Left lung (tissue), 10 donors: ENCODE results near the gene COL5A1. TPM values are rescaled to one million over a fixed set of nuclear protein-coding genes. Genes with fewer than 3 reads are reported as not detected.
A peak's percentile ranks its signal among the peaks of the same experiment; 100 is the strongest.

ENCODE experiments used
- ATAC-seq: fragments of 200-7000 bp; cut with Tn5 transposase; one replicate; pipeline ENCODE4 v1.9.1; 2020; ENCODE audit warnings: moderate library complexity
- DNase-seq, 4 donors: peaks; one replicate each; pipeline ENCODE4 v3.0.0-alpha.2; 2013 to 2020
- H3K27ac ChIP-seq, 2 donors: fragments of 200-600 bp; sonication (generic) in 1 of 2; one replicate each; pipeline versions ENCODE4 v1.5.0 to v1.8.0; 2020 to 2021
- H3K27me3 ChIP-seq, 2 donors: fragments of 200-600 bp; sonication (generic) in 1 of 2; one replicate each; pipeline versions ENCODE4 v1.5.0 to v1.8.0; 2020 to 2021
- H3K36me3 ChIP-seq, 2 donors: fragments of 200-600 bp; sonication (generic) in 1 of 2; one replicate each; pipeline versions ENCODE4 v1.5.0 to v1.8.0; 2020 to 2021
- H3K4me1 ChIP-seq, 2 donors: fragments of 200-600 bp; one replicate each; pipeline ENCODE4 v1.8.0; 2021
- H3K4me3 ChIP-seq, 2 donors: fragments of 200-600 bp; sonication (generic) in 1 of 2; one replicate each; pipeline versions ENCODE4 v1.5.0 to v1.8.0; 2020 to 2021; ENCODE audit warnings: mild to moderate bottlenecking in 1 of 2
- H3K9me3 ChIP-seq, 2 donors: fragments of 200-600 bp; sonication (generic) in 1 of 2; one replicate each; pipeline versions ENCODE4 v1.5.0 to v1.8.0; 2020 to 2021
- CTCF ChIP-seq, 2 donors: fragments of 200-600 bp; sonication (generic) in 1 of 2; IDR thresholded peaks; one replicate each; pipeline versions ENCODE4 v1.5.0 to v1.8.0; 2021; ENCODE audit warnings: antibody characterized with exemption in 2 of 2
- intact Hi-C, 2 donors: fragments of 100-400 bp; cut with DNase I; formaldehyde crosslinking; loops; one replicate each; pipeline versions ENCODE4 v1.11.2 to v1.14.2; 2022
- polyA plus RNA-seq, 6 donors: library from polyadenylated mRNA; unstranded; fragments of 120-200 nt; gene quantifications; one replicate each; pipeline ENCODE4 v1.2.1, GENCODE V29; 2013; ENCODE audit not compliant: insufficient read length in 6 of 6
- total RNA-seq, 2 donors: library from RNA; stranded (reverse); fragmentation: NEBNext Ultra II Directional; extraction: Animal tissue kit (Norgen Biotek cat#: 25700); gene quantifications; one replicate each; pipeline ENCODE4 v1.2.1, GENCODE V29; 2021
- donor health status: DM: no; HTN: yes; CAD: no.
- donor health status: DM: no; HTN: no; CAD: no.

The COL5A1 gene
- total and polyA plus RNA-seq, 8 donors, result 168 to 357 (median 213) TPM

DNA sequence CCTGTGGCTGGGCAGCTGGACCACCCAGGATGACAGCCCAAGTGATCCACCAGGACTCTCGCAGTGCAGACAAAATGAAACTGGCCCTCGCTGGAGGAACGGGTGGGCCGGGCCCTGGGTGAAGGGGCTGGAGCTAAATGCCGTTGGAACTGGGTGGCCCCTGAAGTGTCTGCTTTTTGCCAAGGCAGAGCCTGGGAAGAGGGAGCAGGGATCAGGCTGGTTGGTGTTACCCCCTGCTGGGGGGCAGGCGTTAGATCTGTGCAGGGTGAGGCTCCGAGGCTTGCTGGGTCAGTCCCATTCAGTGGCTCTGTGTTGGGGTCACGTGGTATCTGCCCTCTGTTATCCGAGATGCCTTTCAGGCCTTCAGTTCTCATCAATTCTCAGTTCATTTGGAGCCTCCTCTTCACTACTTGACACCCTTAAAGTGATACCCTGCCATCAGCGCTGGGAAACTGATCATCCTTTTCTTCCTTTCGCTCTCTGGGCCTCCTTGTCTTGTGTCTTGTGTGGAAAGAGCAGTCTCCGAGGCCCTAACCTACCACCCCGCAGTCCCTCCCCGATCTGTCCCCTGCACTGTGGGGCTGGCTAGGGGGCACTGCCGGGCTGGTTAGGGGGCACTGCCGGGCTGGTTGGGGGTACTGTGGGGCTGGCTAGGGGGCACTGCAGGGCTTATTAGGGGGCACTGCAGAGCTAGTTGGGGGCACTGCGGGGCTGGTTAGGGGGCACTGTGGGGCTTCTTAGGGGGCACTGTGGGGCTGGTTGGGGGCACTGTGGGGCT, 37.3 kb downstream of the COL5A1 start:
- Histone ChIP-seq H3K36me3 (no peaks in the 10 kb centered on the region), H3K9me3 (peaks cover 0 to 6% of the 10 kb centered on the region in 2 donors), H3K27me3 (no peaks in the 10 kb centered on the region), H3K27ac (no peak overlapping the region), H3K4me1 (no peaks in the 10 kb centered on the region), H3K4me3 (no peak overlapping the region)
- intact Hi-C loops, result no loop called here
- ATAC-seq, result no peak
- peak in 2 of 4 donors; percentile 29 to 59 for DNase-seq
- no peak for TF ChIP-seq CTCF (IDR thresholded peaks at IDR 0.05)

DNA sequence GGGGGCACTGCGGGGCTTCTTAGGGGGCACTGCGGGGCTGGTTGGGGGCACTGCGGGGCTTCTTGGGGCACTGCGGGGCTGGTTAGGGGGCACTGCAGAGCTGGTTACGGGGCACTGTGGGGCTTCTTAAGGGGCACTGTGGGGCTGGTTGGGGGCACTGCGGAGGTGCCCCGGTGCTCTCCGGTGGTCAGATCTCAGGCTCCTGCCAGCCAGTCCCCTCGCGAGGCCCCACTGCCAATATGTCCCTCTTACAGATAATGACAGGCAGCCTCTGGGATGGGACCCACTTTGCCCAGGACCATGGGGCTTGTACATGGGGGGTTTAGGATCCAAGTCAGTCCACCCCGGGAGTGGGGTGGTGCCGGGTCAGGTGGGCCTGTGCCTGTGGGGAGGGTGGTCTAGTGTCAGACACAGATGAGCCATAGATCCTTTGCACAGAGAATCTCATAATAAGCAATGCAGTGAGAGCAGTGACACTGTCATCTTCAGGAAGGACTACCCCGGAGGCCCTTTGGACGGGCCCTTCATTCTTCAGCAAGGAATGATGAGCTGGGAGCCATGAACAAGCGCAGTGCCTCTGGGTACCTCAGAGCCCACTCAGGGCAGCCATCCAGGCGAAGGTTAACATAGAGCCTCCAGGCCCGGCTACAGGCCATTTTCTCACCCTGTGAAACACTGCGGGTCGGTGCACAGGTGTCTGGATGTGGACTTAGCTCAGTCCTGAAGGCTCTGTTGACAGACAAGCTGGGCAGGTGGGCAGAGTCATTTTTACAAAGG, 38.2 kb downstream of the COL5A1 start:
- Histone ChIP-seq H3K4me1 (no peaks in the 10 kb centered on the region), H3K9me3 (peaks cover 0 to 6% of the 10 kb centered on the region in 2 donors), H3K27ac (no peak overlapping the region), H3K27me3 (no peaks in the 10 kb centered on the region), H3K36me3 (no peaks in the 10 kb centered on the region), H3K4me3 (no peak overlapping the region)
- intact Hi-C loops, result no loop called here
- ATAC-seq (no peak), DNase-seq (peak in 2 of 4 donors; percentile 30 to 37)
- TF ChIP-seq CTCF (IDR thresholded peaks at IDR 0.05), result no peak

DNA sequence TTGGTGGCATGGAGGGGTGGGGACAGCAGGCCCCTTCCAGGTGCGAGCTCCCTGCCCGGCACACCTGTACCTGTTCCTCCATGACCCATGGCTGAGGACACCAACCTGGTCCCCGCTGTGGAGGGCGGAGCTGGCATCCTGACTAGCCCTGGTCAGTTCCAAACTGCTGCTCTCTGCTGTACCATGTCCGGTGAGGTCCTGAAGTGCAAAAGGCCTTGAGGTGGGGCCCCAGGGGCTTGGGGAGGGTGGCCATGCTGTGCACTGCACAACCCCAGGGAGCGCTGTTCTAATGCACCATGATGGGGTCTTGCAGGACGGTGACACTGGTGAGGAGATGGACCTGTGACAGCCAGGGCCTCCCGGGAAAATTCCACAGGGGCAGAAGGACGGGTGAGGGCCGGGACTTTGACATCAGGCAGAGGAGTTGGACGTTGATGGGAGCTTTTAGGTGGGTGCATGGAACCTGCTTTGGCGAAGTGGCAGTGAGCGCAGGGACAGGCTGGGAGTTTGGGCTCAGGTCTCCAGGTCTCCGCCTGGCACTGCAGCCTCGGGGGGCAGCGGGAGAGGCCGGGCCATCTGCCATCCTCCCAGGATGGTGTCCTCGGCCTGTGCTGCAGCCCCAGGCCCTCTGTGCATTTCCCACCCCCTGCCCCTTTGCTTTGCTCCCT, 38.9 kb downstream of the COL5A1 start:
- no peak overlapping the region for H3K27ac ChIP-seq
- no peaks in the 10 kb centered on the region for H3K4me1 ChIP-seq
- DNase-seq (peak in 2 of 4 donors; percentile 24 to 67), ATAC-seq (no peak)
- peaks cover 0 to 3% of the 10 kb centered on the region in 2 donors for H3K9me3 ChIP-seq
- no peaks in the 10 kb centered on the region for H3K36me3 ChIP-seq
- no peak for TF ChIP-seq CTCF (IDR thresholded peaks at IDR 0.05)
- H3K27me3 ChIP-seq, result no peaks in the 10 kb centered on the region
- intact Hi-C loops, result no loop called here
- H3K4me3 ChIP-seq, result no peak overlapping the region

DNA sequence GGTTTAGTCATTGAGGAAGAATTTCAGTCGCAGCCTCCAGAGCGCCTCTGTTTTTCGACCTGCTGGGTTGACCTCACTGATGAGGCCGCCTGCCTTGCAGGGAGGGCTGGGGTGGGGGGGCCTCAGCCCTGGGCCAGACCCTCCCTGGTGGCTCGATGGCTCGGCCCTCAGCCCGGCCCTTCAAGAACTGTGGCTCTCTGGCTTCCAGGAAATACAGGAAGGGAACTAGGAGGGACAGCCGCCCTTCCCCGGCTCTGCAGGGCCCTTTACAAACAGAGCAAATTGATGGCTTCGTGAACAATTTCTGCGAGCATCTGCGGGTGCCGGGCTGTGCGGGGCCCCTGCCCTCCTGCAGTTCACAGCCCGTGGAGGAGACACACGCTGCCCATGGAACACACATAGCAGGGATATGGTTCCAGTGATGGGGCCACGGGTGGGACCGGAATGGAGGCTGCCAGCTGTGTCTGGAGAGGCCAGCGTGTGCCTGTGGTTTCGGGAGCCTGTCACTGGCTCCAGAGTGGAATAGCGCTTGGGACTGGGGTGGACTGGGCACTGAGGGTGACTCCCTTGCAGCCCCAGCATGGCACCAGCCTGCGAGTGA, 39.6 kb downstream of the COL5A1 start:
- peak in 2 of 4 donors; percentile 30 to 62 for DNase-seq

More for the DNA sequence above, 39.6 kb downstream of the COL5A1 start:
- H3K4me3 ChIP-seq, result no peak overlapping the region
- no peak for TF ChIP-seq CTCF (IDR thresholded peaks at IDR 0.05)
- H3K36me3 ChIP-seq, result no peaks in the 10 kb centered on the region
- H3K27me3 ChIP-seq, result no peaks in the 10 kb centered on the region
- no peaks in the 10 kb centered on the region for H3K4me1 ChIP-seq
- no peak overlapping the region for H3K27ac ChIP-seq
- H3K9me3 ChIP-seq, result no peaks in the 10 kb centered on the region
- ATAC-seq, result no peak
- intact Hi-C loops, result no loop called here
